Measurements from ENCODE around the gene ASPSCR1. TPM values are rescaled to one million over a fixed set of nuclear protein-coding genes. Genes with fewer than 3 reads are reported as not detected.

The ASPSCR1 gene
- total and polyA plus RNA-seq, 2 of the 8 experiments (the other 6 are each of a cell fraction or from before 2014, with no cell fraction given) = 33.3 to 43.7 TPM

DNA sequence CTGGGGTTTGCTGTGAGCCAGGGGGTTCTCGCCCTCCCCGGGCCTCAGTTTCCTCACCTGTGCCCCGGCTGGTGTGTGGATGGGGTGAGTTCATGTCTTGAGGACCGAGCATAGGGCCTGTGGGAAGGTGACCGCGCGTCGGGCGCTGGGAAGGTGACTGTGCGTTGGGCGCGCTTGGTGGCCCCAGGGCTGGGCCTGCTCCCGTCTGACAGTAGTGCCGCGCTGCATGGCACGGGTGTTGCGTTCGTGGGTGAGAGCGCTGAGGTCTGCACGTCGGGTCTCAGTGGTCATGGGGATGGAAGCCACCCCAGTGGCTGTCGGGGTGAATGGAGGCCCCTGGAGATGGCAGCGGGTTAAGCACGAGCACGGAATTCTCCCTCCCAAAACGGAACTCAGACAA lies 9.2 kb downstream of the ASPSCR1 start (continued):
- no peak for TF ChIP-seq SP4 (IDR thresholded peaks at IDR 0.05; ENCODE audit: low read length)
- no peak for TF ChIP-seq EGR1 (IDR thresholded peaks at IDR 0.05; ENCODE audit: borderline replicate concordance, low read depth, low read length)
- no peak for TF ChIP-seq CBX5 (IDR thresholded peaks at IDR 0.05; ENCODE audit: low read depth, low read length)
- no peak for TF ChIP-seq MAFK (IDR thresholded peaks at IDR 0.05; ENCODE audit: low read depth, low read length)
- TF ChIP-seq CHD2 (IDR thresholded peaks at IDR 0.05; ENCODE audit: low read length) = no peak
- TF ChIP-seq, protein P1, sequence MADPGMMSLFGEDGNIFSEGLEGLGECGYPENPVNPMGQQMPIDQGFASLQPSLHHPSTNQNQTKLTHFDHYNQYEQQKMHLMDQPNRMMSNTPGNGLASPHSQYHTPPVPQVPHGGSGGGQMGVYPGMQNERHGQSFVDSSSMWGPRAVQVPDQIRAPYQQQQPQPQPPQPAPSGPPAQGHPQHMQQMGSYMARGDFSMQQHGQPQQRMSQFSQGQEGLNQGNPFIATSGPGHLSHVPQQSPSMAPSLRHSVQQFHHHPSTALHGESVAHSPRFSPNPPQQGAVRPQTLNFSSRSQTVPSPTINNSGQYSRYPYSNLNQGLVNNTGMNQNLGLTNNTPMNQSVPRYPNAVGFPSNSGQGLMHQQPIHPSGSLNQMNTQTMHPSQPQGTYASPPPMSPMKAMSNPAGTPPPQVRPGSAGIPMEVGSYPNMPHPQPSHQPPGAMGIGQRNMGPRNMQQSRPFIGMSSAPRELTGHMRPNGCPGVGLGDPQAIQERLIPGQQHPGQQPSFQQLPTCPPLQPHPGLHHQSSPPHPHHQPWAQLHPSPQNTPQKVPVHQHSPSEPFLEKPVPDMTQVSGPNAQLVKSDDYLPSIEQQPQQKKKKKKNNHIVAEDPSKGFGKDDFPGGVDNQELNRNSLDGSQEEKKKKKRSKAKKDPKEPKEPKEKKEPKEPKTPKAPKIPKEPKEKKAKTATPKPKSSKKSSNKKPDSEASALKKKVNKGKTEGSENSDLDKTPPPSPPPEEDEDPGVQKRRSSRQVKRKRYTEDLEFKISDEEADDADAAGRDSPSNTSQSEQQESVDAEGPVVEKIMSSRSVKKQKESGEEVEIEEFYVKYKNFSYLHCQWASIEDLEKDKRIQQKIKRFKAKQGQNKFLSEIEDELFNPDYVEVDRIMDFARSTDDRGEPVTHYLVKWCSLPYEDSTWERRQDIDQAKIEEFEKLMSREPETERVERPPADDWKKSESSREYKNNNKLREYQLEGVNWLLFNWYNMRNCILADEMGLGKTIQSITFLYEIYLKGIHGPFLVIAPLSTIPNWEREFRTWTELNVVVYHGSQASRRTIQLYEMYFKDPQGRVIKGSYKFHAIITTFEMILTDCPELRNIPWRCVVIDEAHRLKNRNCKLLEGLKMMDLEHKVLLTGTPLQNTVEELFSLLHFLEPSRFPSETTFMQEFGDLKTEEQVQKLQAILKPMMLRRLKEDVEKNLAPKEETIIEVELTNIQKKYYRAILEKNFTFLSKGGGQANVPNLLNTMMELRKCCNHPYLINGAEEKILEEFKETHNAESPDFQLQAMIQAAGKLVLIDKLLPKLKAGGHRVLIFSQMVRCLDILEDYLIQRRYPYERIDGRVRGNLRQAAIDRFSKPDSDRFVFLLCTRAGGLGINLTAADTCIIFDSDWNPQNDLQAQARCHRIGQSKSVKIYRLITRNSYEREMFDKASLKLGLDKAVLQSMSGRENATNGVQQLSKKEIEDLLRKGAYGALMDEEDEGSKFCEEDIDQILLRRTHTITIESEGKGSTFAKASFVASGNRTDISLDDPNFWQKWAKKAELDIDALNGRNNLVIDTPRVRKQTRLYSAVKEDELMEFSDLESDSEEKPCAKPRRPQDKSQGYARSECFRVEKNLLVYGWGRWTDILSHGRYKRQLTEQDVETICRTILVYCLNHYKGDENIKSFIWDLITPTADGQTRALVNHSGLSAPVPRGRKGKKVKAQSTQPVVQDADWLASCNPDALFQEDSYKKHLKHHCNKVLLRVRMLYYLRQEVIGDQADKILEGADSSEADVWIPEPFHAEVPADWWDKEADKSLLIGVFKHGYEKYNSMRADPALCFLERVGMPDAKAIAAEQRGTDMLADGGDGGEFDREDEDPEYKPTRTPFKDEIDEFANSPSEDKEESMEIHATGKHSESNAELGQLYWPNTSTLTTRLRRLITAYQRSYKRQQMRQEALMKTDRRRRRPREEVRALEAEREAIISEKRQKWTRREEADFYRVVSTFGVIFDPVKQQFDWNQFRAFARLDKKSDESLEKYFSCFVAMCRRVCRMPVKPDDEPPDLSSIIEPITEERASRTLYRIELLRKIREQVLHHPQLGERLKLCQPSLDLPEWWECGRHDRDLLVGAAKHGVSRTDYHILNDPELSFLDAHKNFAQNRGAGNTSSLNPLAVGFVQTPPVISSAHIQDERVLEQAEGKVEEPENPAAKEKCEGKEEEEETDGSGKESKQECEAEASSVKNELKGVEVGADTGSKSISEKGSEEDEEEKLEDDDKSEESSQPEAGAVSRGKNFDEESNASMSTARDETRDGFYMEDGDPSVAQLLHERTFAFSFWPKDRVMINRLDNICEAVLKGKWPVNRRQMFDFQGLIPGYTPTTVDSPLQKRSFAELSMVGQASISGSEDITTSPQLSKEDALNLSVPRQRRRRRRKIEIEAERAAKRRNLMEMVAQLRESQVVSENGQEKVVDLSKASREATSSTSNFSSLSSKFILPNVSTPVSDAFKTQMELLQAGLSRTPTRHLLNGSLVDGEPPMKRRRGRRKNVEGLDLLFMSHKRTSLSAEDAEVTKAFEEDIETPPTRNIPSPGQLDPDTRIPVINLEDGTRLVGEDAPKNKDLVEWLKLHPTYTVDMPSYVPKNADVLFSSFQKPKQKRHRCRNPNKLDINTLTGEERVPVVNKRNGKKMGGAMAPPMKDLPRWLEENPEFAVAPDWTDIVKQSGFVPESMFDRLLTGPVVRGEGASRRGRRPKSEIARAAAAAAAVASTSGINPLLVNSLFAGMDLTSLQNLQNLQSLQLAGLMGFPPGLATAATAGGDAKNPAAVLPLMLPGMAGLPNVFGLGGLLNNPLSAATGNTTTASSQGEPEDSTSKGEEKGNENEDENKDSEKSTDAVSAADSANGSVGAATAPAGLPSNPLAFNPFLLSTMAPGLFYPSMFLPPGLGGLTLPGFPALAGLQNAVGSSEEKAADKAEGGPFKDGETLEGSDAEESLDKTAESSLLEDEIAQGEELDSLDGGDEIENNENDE (IDR thresholded peaks at IDR 0.05; ENCODE audit: insufficient replicate concordance, low read length) = no peak
- TF ChIP-seq SIRT6 (IDR thresholded peaks at IDR 0.05; ENCODE audit: low read length) = no peak
